Measurements from ENCODE around the gene CIAO2A. TPM values are rescaled to one million over a fixed set of nuclear protein-coding genes. Genes with fewer than 3 reads are reported as not detected.

CIAO2A gene
- total RNA-seq (100 to 1,000 TPM in 6 of 9 donors, 10 to 100 TPM in 3; 49.2 to 209 (median 119) TPM), polyA plus RNA-seq (100 to 1,000 TPM in 2 of 3 donors, 10 to 100 TPM in 1; 93.6 to 154 (median 108) TPM)
- long read RNA-seq, donor 1, transcript CIAO2A-202 (4 exons, 826 nt), result minor isoform, 26 of 92 reads
- long read RNA-seq, donor 1, transcript CIAO2A-201 (5 exons, 1,105 nt), result major isoform, 64 of 92 reads
- long read RNA-seq, donor 1, partial matches to known transcripts, result 0 of 92 reads
- long read RNA-seq, donor 1, other reads (novel, unspliced or antisense), result 0 of 92 reads
- long read RNA-seq, donor 2, transcript CIAO2A-201 (5 exons, 1,105 nt), result major isoform, 36 of 53 reads
- long read RNA-seq, donor 2, transcript CIAO2A-202 (4 exons, 826 nt), result minor isoform, 12 of 53 reads
- long read RNA-seq, donor 2, partial matches to known transcripts, result 5 of 53 reads
- long read RNA-seq, donor 2, other reads (novel, unspliced or antisense), result 0 of 53 reads
- long read RNA-seq, donor 3, transcript CIAO2A-201 (5 exons, 1,105 nt), result major isoform, 42 of 66 reads
- long read RNA-seq, donor 3, transcript CIAO2A-202 (4 exons, 826 nt), result minor isoform, 24 of 66 reads
- long read RNA-seq, donor 3, partial matches to known transcripts, result 0 of 66 reads
- long read RNA-seq, donor 3, other reads (novel, unspliced or antisense), result 0 of 66 reads
- long read RNA-seq, donor 4, transcript CIAO2A-201 (5 exons, 1,105 nt), result major isoform, 95 of 118 reads
- long read RNA-seq, donor 4, transcript CIAO2A-202 (4 exons, 826 nt), result minor isoform, 16 of 118 reads
- long read RNA-seq, donor 4, partial matches to known transcripts, result 4 of 118 reads
- long read RNA-seq, donor 4, other reads (novel, unspliced or antisense), result 2 of 118 reads
- long read RNA-seq, donor 5, transcript CIAO2A-202 (4 exons, 826 nt), result minor isoform, 19 of 114 reads
- long read RNA-seq, donor 5, transcript CIAO2A-201 (5 exons, 1,105 nt), result major isoform, 93 of 114 reads
- long read RNA-seq, donor 5, partial matches to known transcripts, result 0 of 114 reads
- long read RNA-seq, donor 5, other reads (novel, unspliced or antisense), result 2 of 114 reads
- long read RNA-seq, donor 6, transcript CIAO2A-201 (5 exons, 1,105 nt), result major isoform, 38 of 45 reads
- long read RNA-seq, donor 6, partial matches to known transcripts, result 1 of 45 reads
- long read RNA-seq, donor 6, other reads (novel, unspliced or antisense), result 2 of 45 reads
- long read RNA-seq, donor 7, transcript CIAO2A-202 (4 exons, 826 nt), result minor isoform, 17 of 46 reads
- long read RNA-seq, donor 7, transcript CIAO2A-201 (5 exons, 1,105 nt), result major isoform, 29 of 46 reads
- long read RNA-seq, donor 7, partial matches to known transcripts, result 0 of 46 reads
- long read RNA-seq, donor 7, other reads (novel, unspliced or antisense), result 0 of 46 reads
- long read RNA-seq, donor 8, transcript CIAO2A-201 (5 exons, 1,105 nt), result major isoform, 62 of 83 reads
- long read RNA-seq, donor 8, transcript CIAO2A-202 (4 exons, 826 nt), result minor isoform, 20 of 83 reads
- long read RNA-seq, donor 8, partial matches to known transcripts, result 0 of 83 reads
- long read RNA-seq, donor 8, other reads (novel, unspliced or antisense), result 0 of 83 reads
- long read RNA-seq, donor 9, transcript CIAO2A-201 (5 exons, 1,105 nt), result major isoform, 45 of 66 reads
- long read RNA-seq, donor 9, transcript CIAO2A-202 (4 exons, 826 nt), result minor isoform, 19 of 66 reads
- long read RNA-seq, donor 9, partial matches to known transcripts, result 0 of 66 reads
- long read RNA-seq, donor 9, other reads (novel, unspliced or antisense), result 0 of 66 reads
- long read RNA-seq, donor 10, transcript CIAO2A-202 (4 exons, 826 nt), result minor isoform, 7 of 36 reads
- long read RNA-seq, donor 10, transcript CIAO2A-201 (5 exons, 1,105 nt), result major isoform, 28 of 36 reads
- long read RNA-seq, donor 10, partial matches to known transcripts, result 0 of 36 reads
- long read RNA-seq, donor 10, other reads (novel, unspliced or antisense), result 0 of 36 reads

- intact Hi-C loops (cut with DNase I), result no loop called here
- peak within 1 kb of the TSS; percentile 65 to 97 (median 72) for H3K27ac ChIP-seq
- TF ChIP-seq CTCF (IDR thresholded peaks at IDR 0.05) (no peak), POLR2A (IDR thresholded peaks at IDR 0.05) (peak in 1 of 2 donors; percentile 82)
- no peaks in the 10 kb centered on the region for H3K9me3 ChIP-seq (replicated peaks in 1 of 3)
- DNase-seq, result peak; percentile 95 to 99 (median 98)
- H3K27me3 ChIP-seq, result no peaks in the 10 kb centered on the region
- peaks cover 45 to 67% of the 10 kb centered on the region in 2 donors for H3K4me1 ChIP-seq (replicated peaks in 1 of 2)
- peaks cover 0 to 3% of the 10 kb centered on the region in 2 donors for H3K36me3 ChIP-seq (replicated peaks in 1 of 2)
- peak within 1 kb of the TSS; percentile 36 to 75 (median 72) for H3K4me3 ChIP-seq
- WGBS, 4 donors, result 0% methylated on average over 25 to 41 of the region's 41 CpGs
These were observed at the start of gene CIAO2A for GRCh38 chr15:64093627-64094417. CIAO2A (minus strand) TSS chr15:64093838; CDS start chr15:64093768, 70 bp downstream.

GRCh38 chr15:64143276-64143675 lies 49.6 kb upstream of the CIAO2A start:
- peak in 1 of 7 donors; percentile 13 for DNase-seq

More at GRCh38 chr15:64143276-64143675, 49.6 kb upstream of the CIAO2A start:
- Histone ChIP-seq H3K36me3 (replicated peaks in 1 of 2) (peaks cover 0 to 43% of the 10 kb centered on the region in 2 donors), H3K9me3 (replicated peaks in 1 of 3) (no peaks in the 10 kb centered on the region), H3K4me1 (replicated peaks in 1 of 2) (peaks cover 0 to 4% of the 10 kb centered on the region in 2 donors), H3K4me3 (no peak overlapping the region), H3K27ac (no peak overlapping the region), H3K27me3 (no peaks in the 10 kb centered on the region)
- 86 to 90% (median 88%) methylated on average over 6 of the region's 6 CpGs for WGBS, 4 donors
- TF ChIP-seq CTCF (IDR thresholded peaks at IDR 0.05) (no peak), POLR2A (IDR thresholded peaks at IDR 0.05) (no peak)
- intact Hi-C loops (cut with DNase I), result loop anchor here in 1 of 2 donors (10.0 kb wide), 1 partner anchor 58 kb away; no protein-coding TSS in a partner anchor
